ENCODE measurements around the gene GOLGA6A.
"Not testable (repeated sequence)": the region's sequence is repeated elsewhere in the genome, so short reads cannot be mapped to it uniquely, and the experiment has no call there.

The GOLGA6A gene

GRCh38 chr15:74120426-74120825, 38.1 kb upstream of the GOLGA6A start:
- Histone ChIP-seq H3K4me2 (ENCODE audit: low read length) (no peak overlapping the region), H3K4me1 (ENCODE audit: control insufficient read depth, low read length) (peaks cover 27% of the 10 kb centered on the region), H3K9me3 (ENCODE audit: control insufficient read depth, insufficient read depth, low read length) (no peaks in the 10 kb centered on the region), H3K79me2 (ENCODE audit: control insufficient read depth, low read length) (no peaks in the 10 kb centered on the region), H3F3A (ENCODE audit: control insufficient read depth, insufficient read depth) (peaks cover 5% of the 10 kb centered on the region), H4K20me1 (ENCODE audit: control insufficient read depth, insufficient read depth, low read depth, low read length) (no peaks in the 10 kb centered on the region), H3K27me3 (ENCODE audit: control insufficient read depth, low read length) (no peaks in the 10 kb centered on the region), H3K27ac (ENCODE audit: low read depth, low read length) (no peak overlapping the region), H3K4me3 (ENCODE audit: low read length) (no peak overlapping the region), H3K9me2 (replicated peaks; ENCODE audit: control insufficient read depth, low read length) (no peaks in the 10 kb centered on the region), H3K36me3 (ENCODE audit: control insufficient read depth, low read length) (no peaks in the 10 kb centered on the region)
- TF ChIP-seq EZH2phosphoT487 (IDR thresholded peaks at IDR 0.05; ENCODE audit: borderline replicate concordance, low read length) (no peak), CTCF (IDR thresholded peaks at IDR 0.05; ENCODE audit: low read depth, low read length, poor library complexity, severe bottlenecking) (no peak)

DNA sequence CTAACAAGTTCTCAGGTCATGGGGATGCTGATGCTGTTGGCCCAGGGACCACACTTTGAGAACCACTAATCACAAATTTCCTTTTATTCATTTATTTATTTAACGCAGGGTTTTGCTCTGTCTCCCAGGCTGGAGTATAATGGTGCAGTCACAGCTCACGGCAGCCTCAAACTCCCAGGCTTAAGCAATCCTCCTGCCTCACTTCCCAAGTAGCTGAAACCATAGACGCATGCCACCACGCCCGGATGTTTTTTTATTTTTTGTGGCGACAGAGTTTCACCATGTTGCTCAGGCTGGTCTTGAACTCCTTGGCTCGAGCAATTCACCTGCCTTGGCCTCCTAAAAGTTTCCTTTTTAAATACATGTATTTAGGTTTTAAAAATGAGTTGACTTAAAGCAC, 27.4 kb upstream of the GOLGA6A start:
- H3K79me2 ChIP-seq (ENCODE audit: control insufficient read depth, low read length), result no peaks in the 10 kb centered on the region
- H3K27ac ChIP-seq (ENCODE audit: low read depth, low read length), result no peak overlapping the region
- H4K20me1 ChIP-seq (ENCODE audit: control insufficient read depth, insufficient read depth, low read depth, low read length), result no peaks in the 10 kb centered on the region
- H3K9me3 ChIP-seq (ENCODE audit: control insufficient read depth, insufficient read depth, low read length), result no peaks in the 10 kb centered on the region
- no peaks in the 10 kb centered on the region for H3K9me2 ChIP-seq (replicated peaks; ENCODE audit: control insufficient read depth, low read length)
- no peak overlapping the region for H3K4me3 ChIP-seq (ENCODE audit: low read length)
- no peaks in the 10 kb centered on the region for H3K36me3 ChIP-seq (ENCODE audit: control insufficient read depth, low read length)
- no peaks in the 10 kb centered on the region for H3K4me1 ChIP-seq (ENCODE audit: control insufficient read depth, low read length)
- H3K27me3 ChIP-seq (ENCODE audit: control insufficient read depth, low read length), result no peaks in the 10 kb centered on the region
- H3K4me2 ChIP-seq (ENCODE audit: low read length), result no peak overlapping the region
- TF ChIP-seq EZH2phosphoT487 (IDR thresholded peaks at IDR 0.05; ENCODE audit: borderline replicate concordance, low read length) (no peak), CTCF (IDR thresholded peaks at IDR 0.05; ENCODE audit: low read depth, low read length, poor library complexity, severe bottlenecking) (no peak)
- no peaks in the 10 kb centered on the region for H3F3A ChIP-seq (ENCODE audit: control insufficient read depth, insufficient read depth)

DNA sequence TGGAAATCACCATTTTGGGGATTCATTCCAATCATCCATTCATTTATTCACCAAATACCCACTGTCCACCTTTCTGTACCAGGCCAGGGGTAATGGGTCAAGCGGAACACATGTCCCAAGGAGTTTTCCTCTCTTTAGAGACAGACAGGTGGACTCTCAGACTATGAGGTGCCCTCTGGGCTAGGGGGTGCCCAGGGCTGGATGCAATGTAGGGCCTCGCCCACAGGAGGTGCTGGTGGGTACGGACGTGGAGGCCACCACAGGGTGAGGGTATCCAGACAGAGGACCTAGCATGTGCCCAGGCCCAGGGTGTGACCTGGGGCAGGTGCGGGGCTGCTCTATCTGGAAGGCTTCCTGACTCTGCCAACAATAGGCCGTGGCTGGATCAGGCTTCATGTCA, 26.3 kb upstream of the GOLGA6A start:
- not testable (repeated sequence) for H3K4me1 ChIP-seq (ENCODE audit: control insufficient read depth, low read length); H3K4me3 ChIP-seq (ENCODE audit: low read length); H3K27ac ChIP-seq (ENCODE audit: low read depth, low read length); H3F3A ChIP-seq (ENCODE audit: control insufficient read depth, insufficient read depth); H3K79me2 ChIP-seq (ENCODE audit: control insufficient read depth, low read length); H4K20me1 ChIP-seq (ENCODE audit: control insufficient read depth, insufficient read depth, low read depth, low read length); H3K9me3 ChIP-seq (ENCODE audit: control insufficient read depth, insufficient read depth, low read length); H3K4me2 ChIP-seq (ENCODE audit: low read length); H3K9me2 ChIP-seq (replicated peaks; ENCODE audit: control insufficient read depth, low read length); H3K27me3 ChIP-seq (ENCODE audit: control insufficient read depth, low read length); H3K36me3 ChIP-seq (ENCODE audit: control insufficient read depth, low read length)

DNA sequence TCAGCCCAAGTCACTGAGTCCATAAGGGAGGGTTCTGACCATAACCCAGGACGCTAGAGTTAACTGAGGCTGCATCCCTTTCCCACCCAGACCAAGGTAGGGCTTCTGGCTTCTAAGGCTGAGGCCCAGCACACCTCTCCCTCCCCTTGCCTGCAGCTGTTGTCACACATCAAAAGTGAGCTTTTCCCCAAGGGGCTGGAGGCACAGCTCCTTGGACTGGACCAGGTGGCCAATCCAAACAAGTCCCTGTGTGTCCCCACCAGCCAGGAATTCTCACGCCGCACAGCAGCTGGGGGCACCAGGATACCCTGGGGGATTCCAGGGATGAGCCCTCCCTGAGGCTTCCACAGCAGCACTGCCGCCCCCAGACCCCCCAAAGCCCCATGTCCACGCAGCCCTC, 25.8 kb upstream of the GOLGA6A start:
- Histone ChIP-seq H3F3A (ENCODE audit: control insufficient read depth, insufficient read depth) (no peaks in the 10 kb centered on the region), H3K4me3 (ENCODE audit: low read length) (no peak overlapping the region), H4K20me1 (ENCODE audit: control insufficient read depth, insufficient read depth, low read depth, low read length) (no peaks in the 10 kb centered on the region), H3K4me2 (ENCODE audit: low read length) (no peak overlapping the region), H3K36me3 (ENCODE audit: control insufficient read depth, low read length) (no peaks in the 10 kb centered on the region), H3K9me3 (ENCODE audit: control insufficient read depth, insufficient read depth, low read length) (no peaks in the 10 kb centered on the region), H3K27ac (ENCODE audit: low read depth, low read length) (no peak overlapping the region), H3K4me1 (ENCODE audit: control insufficient read depth, low read length) (no peaks in the 10 kb centered on the region), H3K27me3 (ENCODE audit: control insufficient read depth, low read length) (no peaks in the 10 kb centered on the region), H3K79me2 (ENCODE audit: control insufficient read depth, low read length) (no peaks in the 10 kb centered on the region), H3K9me2 (replicated peaks; ENCODE audit: control insufficient read depth, low read length) (no peaks in the 10 kb centered on the region)
- TF ChIP-seq EZH2phosphoT487 (IDR thresholded peaks at IDR 0.05; ENCODE audit: borderline replicate concordance, low read length) (no peak), CTCF (IDR thresholded peaks at IDR 0.05; ENCODE audit: low read depth, low read length, poor library complexity, severe bottlenecking) (no peak)

GRCh38 chr15:74099963-74100733, 17.8 kb upstream of the GOLGA6A start:
- H3K27ac ChIP-seq (ENCODE audit: low read depth, low read length); H3K36me3 ChIP-seq (ENCODE audit: control insufficient read depth, low read length); H3K4me1 ChIP-seq (ENCODE audit: control insufficient read depth, low read length); H3K9me3 ChIP-seq (ENCODE audit: control insufficient read depth, insufficient read depth, low read length); H4K20me1 ChIP-seq (ENCODE audit: control insufficient read depth, insufficient read depth, low read depth, low read length); H3K79me2 ChIP-seq (ENCODE audit: control insufficient read depth, low read length); H3F3A ChIP-seq (ENCODE audit: control insufficient read depth, insufficient read depth); H3K27me3 ChIP-seq (ENCODE audit: control insufficient read depth, low read length); H3K9me2 ChIP-seq (replicated peaks; ENCODE audit: control insufficient read depth, low read length): not testable (repeated sequence)
- 0 out of 2 replicates have a peak overlapping the region, but pooled peaks have one; percentile 21 for H3K4me2 ChIP-seq (ENCODE audit: low read length)
- peak overlapping the region; percentile 44; the same call in 1 of the 2 replicates for H3K4me3 ChIP-seq (ENCODE audit: low read length)

Data from DOHH2 (cell line).